Prostate gland (tissue), 2 donors: ENCODE data around the gene PAM16. TPM values are rescaled to one million over a fixed set of nuclear protein-coding genes. Genes with fewer than 3 reads are reported as not detected.

Experiments
- DNase-seq: peaks from one replicate; pipeline ENCODE4 v3.0.0-alpha.2; 2019; ENCODE audit warnings: low spot score
- H3K27ac ChIP-seq, 2 donors: fragments of 200-600 bp; sonication (generic); 2 replicates each; pipeline ENCODE4 v1.5.1; 2017 to 2019
- H3K27me3 ChIP-seq: fragments of 200-600 bp; sonication (generic); replicated peaks from 2 replicates; pipeline ENCODE4 v1.5.1; 2019; ENCODE audit not compliant: insufficient read depth
- H3K36me3 ChIP-seq, 2 donors: fragments of 200-600 bp; sonication (generic); 1 replicate in 1 of 2; 2 replicates in 1 of 2; pipeline versions ENCODE4 v1.5.1 to v1.8.1; 2017 to 2019
- H3K4me1 ChIP-seq: fragments of 200-600 bp; sonication (generic); replicated peaks from 2 replicates; pipeline ENCODE4 v1.5.1; 2019
- H3K4me3 ChIP-seq, 2 donors: fragments of 200-600 bp; sonication (generic); 2 replicates each; pipeline ENCODE4 v1.5.1; 2017 to 2019
- H3K9me3 ChIP-seq: fragments of 200-600 bp; sonication (generic); 2 replicates; pipeline ENCODE4 v1.5.1; 2017
- CTCF ChIP-seq, 4 experiments: fragments of 200-600 bp in 2 of 4; fragments of 450-650 bp in 2 of 4; sonication (generic) in 2 of 4; IDR thresholded peaks; 1 replicate in 3 of 4; 2 replicates in 1 of 4; pipeline ENCODE4 v1.5.1; 2016 to 2019; ENCODE audit warnings: antibody characterized with exemption in 4 of 4, mild to moderate bottlenecking in 2 of 4, moderate library complexity in 2 of 4
- POLR2A ChIP-seq: fragments of 450-650 bp; IDR thresholded peaks from one replicate; pipeline ENCODE4 v1.6.1; 2016; ENCODE audit warnings: antibody characterized with exemption, mild to moderate bottlenecking
- POLR2AphosphoS5 ChIP-seq: sonication (generic); formaldehyde crosslinking; IDR thresholded peaks from one replicate; pipeline ENCODE4 v1.6.1; 2017; ENCODE audit warnings: antibody characterized with exemption
- WGBS: methylation state at CpG from one replicate; pipeline ENCODE4 v1.1.5; 2018; 5-methylcytosine and 5-hydroxymethylcytosine counted together
- intact Hi-C: fragments of 100-400 bp; cut with DNase I; formaldehyde crosslinking; loops from one replicate; pipeline ENCODE4 v1.14.2; 2022
- total RNA-seq, 2 donors: library from RNA; depleted of rRNA; stranded (reverse); fragments of >200 nt; gene quantifications; one replicate each; pipeline ENCODE4 v1.1.0, GENCODE V29; 2016

The PAM16 gene
- total RNA-seq, 2 donors from 2014 or later, result 28.6 to 100 TPM

- Histone ChIP-seq H3K27me3 (no peaks in the 10 kb centered on the region), H3K27ac (peak overlapping the region; percentile 81 to 86), H3K4me3 (no peak overlapping the region), H3K9me3 (no peaks in the 10 kb centered on the region), H3K36me3 (no peaks in the 10 kb centered on the region), H3K4me1 (peaks cover 16% of the 10 kb centered on the region)
- intact Hi-C loops, result no loop called here
- TF ChIP-seq POLR2A, result no peak
- TF ChIP-seq CTCF (IDR thresholded peaks at IDR 0.05), result no peak
- TF ChIP-seq POLR2AphosphoS5, result no peak
- no peak for DNase-seq
- WGBS, result 28% methylated on average over 16 of the region's 16 CpGs
Measured at GRCh38 chr16:4320571-4321137, 30.5 kb downstream of the PAM16 start.

- no peak for DNase-seq
- intact Hi-C loops, result loop anchor here (5.0 kb wide), 1 partner anchor 47 kb away; the partner anchor contains the start of gene TFAP4
Measured at GRCh38 chr16:4319454-4320421, 31.4 kb downstream of the PAM16 start.

GRCh38 chr16:4318967-4319366 lies 32.2 kb downstream of the PAM16 start:
- no peaks in the 10 kb centered on the region for H3K36me3 ChIP-seq
- no peak overlapping the region for H3K4me3 ChIP-seq
- peaks cover 16% of the 10 kb centered on the region for H3K4me1 ChIP-seq
- TF ChIP-seq POLR2AphosphoS5, result no peak
- no peak for DNase-seq
- H3K9me3 ChIP-seq, result no peaks in the 10 kb centered on the region
- intact Hi-C loops, result loop anchor here (5.0 kb wide), 1 partner anchor 47 kb away; the partner anchor contains the start of gene TFAP4
- H3K27me3 ChIP-seq, result no peaks in the 10 kb centered on the region
- 74% methylated on average over 5 of the region's 5 CpGs for WGBS
- H3K27ac ChIP-seq, result peak overlapping the region; percentile 81 to 86

More at GRCh38 chr16:4319454-4320421, 31.4 kb downstream of the PAM16 start:
- H3K9me3 ChIP-seq, result no peaks in the 10 kb centered on the region
- no peak overlapping the region for H3K4me3 ChIP-seq
- H3K36me3 ChIP-seq, result no peaks in the 10 kb centered on the region
- TF ChIP-seq POLR2AphosphoS5 (no peak), CTCF (IDR thresholded peaks at IDR 0.05) (no peak), POLR2A (no peak)
- H3K27ac ChIP-seq, result peak overlapping the region; percentile 81 to 86
- peaks cover 16% of the 10 kb centered on the region for H3K4me1 ChIP-seq
- no peaks in the 10 kb centered on the region for H3K27me3 ChIP-seq
- 36% methylated on average over 33 of the region's 37 CpGs for WGBS

GRCh38 chr16:4318451-4318910 lies 32.6 kb downstream of the PAM16 start:
- intact Hi-C loops, result loop anchor here (5.0 kb wide), 1 partner anchor 46 kb away; the partner anchor contains the start of gene TFAP4
- WGBS, result 60% methylated on average over 13 of the region's 13 CpGs
- TF ChIP-seq POLR2AphosphoS5 (no peak), CTCF (IDR thresholded peaks at IDR 0.05) (no peak), POLR2A (no peak)
- Histone ChIP-seq H3K4me3 (no peak overlapping the region), H3K4me1 (peaks cover 11% of the 10 kb centered on the region), H3K9me3 (no peaks in the 10 kb centered on the region), H3K27me3 (no peaks in the 10 kb centered on the region), H3K36me3 (no peaks in the 10 kb centered on the region), H3K27ac (peak overlapping the region; percentile 81 to 86)
- no peak for DNase-seq
